MCF 10A (cell line): Measurements from ENCODE around the gene VIM. TPM values are rescaled to one million over a fixed set of nuclear protein-coding genes. Genes with fewer than 3 reads are reported as not detected.
"Not testable (repeated sequence)": the region's sequence is repeated elsewhere in the genome, so short reads cannot be mapped to it uniquely, and the experiment has no call there.

Experiments used
- BruUV-seq: library from RNA; stranded (reverse); fragments of 400-500 nt; replicated peaks from 2 replicates; lab custom pipeline; 2021; lab: Mats Ljungman, UMichigan
- CTCF ChIA-PET: fragments of 300-600 bp; sonication (Branson Sonifier 250); formaldehyde crosslinking; extraction: SDS; loops from one replicate; lab custom pipeline; 2021; ENCODE audit warnings: antibody characterized with exemption, inconsistent platforms; lab: Yijun Ruan, JAX
- POLR2A ChIA-PET: fragments of 300-600, 350-650 bp; sonication (Branson Sonifier 250); formaldehyde crosslinking; extraction: SDS; loops from one replicate; lab custom pipeline; 2020; ENCODE audit warnings: antibody characterized with exemption, inconsistent platforms; lab: Yijun Ruan, JAX
- DNase-seq: peaks from one replicate; pipeline ENCODE4 v3.0.0-alpha.2; 2018; ENCODE audit not compliant: unreplicated experiment
- H3K27ac Mint-ChIP-seq: one replicate; pipeline ENCODE4 v1.8.0; 2022; ENCODE audit warnings: mild to moderate bottlenecking, low read depth, mixed read lengths; ENCODE audit not compliant: unreplicated experiment
- H3K27me3 Mint-ChIP-seq: one replicate; pipeline ENCODE4 v1.8.0; 2022; ENCODE audit warnings: mixed read lengths; ENCODE audit not compliant: insufficient read depth, unreplicated experiment
- H3K36me3 Mint-ChIP-seq: one replicate; pipeline ENCODE4 v1.8.0; 2022; ENCODE audit warnings: mild to moderate bottlenecking, moderate library complexity, mixed read lengths; ENCODE audit not compliant: insufficient read depth, unreplicated experiment
- H3K4me1 Mint-ChIP-seq: one replicate; pipeline ENCODE4 v1.8.0; 2022; ENCODE audit warnings: mixed read lengths; ENCODE audit not compliant: insufficient read depth, unreplicated experiment
- H3K4me3 Mint-ChIP-seq: one replicate; pipeline ENCODE4 v1.8.0; 2022; ENCODE audit warnings: mild to moderate bottlenecking, moderate library complexity, mixed read lengths; ENCODE audit not compliant: unreplicated experiment
- H3K9me3 Mint-ChIP-seq: one replicate; pipeline ENCODE4 v1.8.0; 2022; ENCODE audit warnings: mixed read lengths; ENCODE audit not compliant: unreplicated experiment
- CTCF ChIP-seq: fragments of 200-600 bp; IDR thresholded peaks from one replicate; pipeline ENCODE4 v1.8.0; 2022; ENCODE audit warnings: antibody characterized with exemption, mild to moderate bottlenecking; ENCODE audit not compliant: unreplicated experiment
- intact Hi-C: fragments of 100-400 bp; cut with micrococcal nuclease; formaldehyde crosslinking; loops from 2 replicates; pipeline ENCODE4 v1.14.1; 2022
- total RNA-seq: library from RNA; stranded (reverse); gene quantifications from 2 replicates; pipeline ENCODE4 v1.2.3, GENCODE V29; 2022

The VIM gene
- total RNA-seq, 1 experiment from 2014 or later: 1,430 TPM

GRCh38 chr10:17257466-17258321, 29.7 kb downstream of the VIM start:
- Mint-ChIP-seq H3K4me1 (peaks cover 6% of the 10 kb centered on the region), H3K36me3 (no peaks in the 10 kb centered on the region), H3K27me3 (no peaks in the 10 kb centered on the region), H3K9me3 (no peaks in the 10 kb centered on the region), H3K4me3 (peak overlapping the region; percentile 56), H3K27ac (no peak overlapping the region)
- ChIA-PET POLR2A (interaction anchor here (0.6 to 0.7 kb wide), 4 partner anchors 27 to 440 kb away, joined by 3 read pairs; partner anchors contain the start of gene RSU1), CTCF (interaction anchor here (0.6 to 3.1 kb wide), 37 partner anchors 8 to 1516 kb away, joined by 3 to 42 read pairs (median 4); partner anchors contain the start of gene ST8SIA6)
- BruUV-seq: no TSS peak
- intact Hi-C loops: loop anchor here (1.0 to 5.0 kb wide), 5 partner anchors 57 to 1355 kb away; partner anchors contain the start of gene TRDMT1
- peak; percentile 68 for TF ChIP-seq CTCF
- DNase-seq: peak; percentile 78

- CTCF ChIA-PET: interaction anchor here (1.0 kb wide), 1 partner anchor 420 kb away, joined by 3 read pairs; no protein-coding TSS in a partner anchor
- H3K27ac Mint-ChIP-seq: no peak overlapping the region
- no peak overlapping the region for H3K4me3 Mint-ChIP-seq
These were observed 34.5 kb downstream of the VIM start for GRCh38 chr10:17262502-17262901.

GRCh38 chr10:17263580-17263979, 35.5 kb downstream of the VIM start:
- H3K4me1 Mint-ChIP-seq: peaks cover 7% of the 10 kb centered on the region
- no peak for DNase-seq
- CTCF ChIA-PET: interaction anchor here (0.6 to 1.0 kb wide), 3 partner anchors 33 to 421 kb away, joined by 3 to 4 read pairs (median 4); no protein-coding TSS in a partner anchor
- intact Hi-C loops: no loop called here
- H3K9me3 Mint-ChIP-seq: peaks cover 4% of the 10 kb centered on the region
- no peak for TF ChIP-seq CTCF
- H3K27me3 Mint-ChIP-seq: no peaks in the 10 kb centered on the region
- H3K4me3 Mint-ChIP-seq: no peak overlapping the region
- POLR2A ChIA-PET: interaction anchor here (1.2 to 2.3 kb wide), 2 partner anchors 10 to 63 kb away, joined by 3 to 6 read pairs; partner anchors contain the start of gene TRDMT1
- H3K27ac Mint-ChIP-seq: no peak overlapping the region
- no peaks in the 10 kb centered on the region for H3K36me3 Mint-ChIP-seq
- BruUV-seq: no TSS peak

More at GRCh38 chr10:17262502-17262901, 34.5 kb downstream of the VIM start:
- POLR2A ChIA-PET: no interaction called here
- Mint-ChIP-seq H3K9me3 (peaks cover 4% of the 10 kb centered on the region), H3K36me3 (no peaks in the 10 kb centered on the region), H3K27me3 (no peaks in the 10 kb centered on the region), H3K4me1 (peaks cover 9% of the 10 kb centered on the region)
- intact Hi-C loops: no loop called here
- TF ChIP-seq CTCF: no peak
- DNase-seq: no peak
- BruUV-seq: no TSS peak

GRCh38 chr10:17265468-17265867, 37.4 kb downstream of the VIM start:
- Mint-ChIP-seq H3K9me3 (peaks cover 4% of the 10 kb centered on the region), H3K27ac (peak overlapping the region; percentile 57), H3K36me3 (no peaks in the 10 kb centered on the region), H3K4me1 (peaks cover 7% of the 10 kb centered on the region), H3K4me3 (no peak overlapping the region), H3K27me3 (no peaks in the 10 kb centered on the region)
- no peak for DNase-seq
- TF ChIP-seq CTCF: no peak
- no TSS peak for BruUV-seq
- POLR2A ChIA-PET: interaction anchor here (0.7 to 1.3 kb wide), 3 partner anchors 9 to 417 kb away, joined by 3 read pairs; no protein-coding TSS in a partner anchor
- intact Hi-C loops: no loop called here
- CTCF ChIA-PET: interaction anchor here (0.7 to 2.0 kb wide), 2 partner anchors 9 to 1723 kb away, joined by 3 to 8 read pairs; no protein-coding TSS in a partner anchor

- H3K27ac Mint-ChIP-seq, POLR2A ChIA-PET, BruUV-seq, H3K4me3 Mint-ChIP-seq, intact Hi-C loops, H3K9me3 Mint-ChIP-seq, H3K27me3 Mint-ChIP-seq, H3K36me3 Mint-ChIP-seq, H3K4me1 Mint-ChIP-seq, DNase-seq: not testable (repeated sequence)
- CTCF ChIA-PET: interaction anchor here (0.6 to 2.0 kb wide), 5 partner anchors 10 to 439 kb away, joined by 3 to 8 read pairs (median 4); no protein-coding TSS in a partner anchor
These were observed 38.5 kb downstream of the VIM start for GRCh38 chr10:17266549-17266948.
